K562 (cell line): ENCODE data around the gene SLC4A9. TPM values are rescaled to one million over a fixed set of nuclear protein-coding genes. Genes with fewer than 3 reads are reported as not detected.

Experiments used
- ATAC-seq: fragments of 200-7000 bp; cut with Tn5 transposase; 3 replicates; pipeline ENCODE4 v1.9.1; 2020; ENCODE audit warnings: moderate library complexity
- BruUV-seq: library from RNA; stranded (reverse); fragments of 400-500 nt; replicated peaks from 2 replicates; lab custom pipeline; 2021; lab: Mats Ljungman, UMichigan
- CTCF ChIA-PET: fragments of 300-600 bp; formaldehyde crosslinking; extraction: SDS; loops from one replicate; lab custom pipeline; 2021; ENCODE audit warnings: low intra/inter-chr PET ratio; lab: Yijun Ruan, JAX
- POLR2A ChIA-PET: fragments of 300-600, 350-650 bp; sonication (Branson Sonifier 250); formaldehyde crosslinking; extraction: SDS; loops from one replicate; lab custom pipeline; 2021; ENCODE audit warnings: antibody characterized with exemption, inconsistent platforms; lab: Yijun Ruan, JAX
- DNase-seq, 4 experiments: peaks; one replicate each; pipeline versions ENCODE4 v3.0.0 to v3.0.0-alpha.2; 2011 to 2018; ENCODE audit warnings: low spot score in 3 of 4, mixed read lengths in 3 of 4; ENCODE audit errors: extremely low read depth in 1 of 4
- FAIRE-seq: peaks from 2 replicates; lab custom pipeline; 2011; peaks lifted over from hg19 to GRCh38; lab: Jason Lieb, UNC
- H2AFZ ChIP-seq: 2 replicates; pipeline ENCODE4 v1.6.0; 2011; ENCODE audit warnings: low read depth, low read length, control low read depth, inconsistent platforms
- H3K27ac ChIP-seq: fragments of 200-600 bp; 3 replicates; pipeline ENCODE4 v1.8.0; 2011; ENCODE audit warnings: low read depth, mild to moderate bottlenecking, control low read depth, inconsistent platforms, low read length, moderate library complexity, mixed read lengths; ENCODE audit errors: extremely low read depth
- H3K27me3 ChIP-seq, 2 experiments: fragments of 300-600 bp in 1 of 2; 2 replicates in 1 of 2; 3 replicates in 1 of 2; pipeline versions ENCODE4 v1.6.0 to v1.8.0; 2011; ENCODE audit warnings: inconsistent platforms in 2 of 2, low read length in 2 of 2, mild to moderate bottlenecking in 1 of 2, mixed read lengths in 1 of 2, moderate library complexity in 1 of 2; ENCODE audit not compliant: control insufficient read depth in 2 of 2, insufficient read depth in 2 of 2
- H3K36me3 ChIP-seq: fragments of 300-600 bp; 3 replicates; pipeline ENCODE4 v1.8.0; 2011; ENCODE audit warnings: mild to moderate bottlenecking, low read length, inconsistent platforms; ENCODE audit not compliant: control insufficient read depth, insufficient read depth
- H3K4me1 ChIP-seq, 2 experiments: fragments of 200-600 bp in 1 of 2; replicated peaks in 1 of 2; 2 replicates in 1 of 2; 3 replicates in 1 of 2; pipeline versions ENCODE4 v1.5.1 to v1.8.0; 2011; ENCODE audit warnings: inconsistent platforms in 2 of 2, low read length in 2 of 2, mild to moderate bottlenecking in 1 of 2, mixed read lengths in 1 of 2, moderate library complexity in 1 of 2; ENCODE audit not compliant: control insufficient read depth in 2 of 2, insufficient read depth in 2 of 2
- H3K4me2 ChIP-seq: 2 replicates; pipeline ENCODE4 v1.6.1; 2011; ENCODE audit warnings: low read length, control low read depth, inconsistent platforms, mixed read lengths; ENCODE audit not compliant: insufficient read depth
- H3K4me3 ChIP-seq: fragments of 200-600 bp; sonication (generic), shearing (Covaris generic); 2 replicates; pipeline ENCODE4 v1.5.1; 2016; ENCODE audit warnings: control low read depth, inconsistent platforms
- H3K79me2 ChIP-seq: fragments of 200-600 bp; 3 replicates; pipeline ENCODE4 v1.8.0; 2011; ENCODE audit warnings: low read length, inconsistent platforms; ENCODE audit not compliant: control insufficient read depth, insufficient read depth
- H3K9ac ChIP-seq, 2 experiments: 2 replicates each; pipeline versions ENCODE4 v1.6.0 to v1.6.1; 2011; ENCODE audit warnings: low read depth in 2 of 2, low read length in 2 of 2, control low read depth in 1 of 2, inconsistent platforms in 1 of 2, mild to moderate bottlenecking in 1 of 2, mixed read lengths in 1 of 2; ENCODE audit not compliant: insufficient read depth in 1 of 2
- H3K9me1 ChIP-seq: one replicate; pipeline ENCODE4 v1.6.0; 2011; ENCODE audit warnings: inconsistent platforms, mild to moderate bottlenecking, low read length, moderate library complexity; ENCODE audit not compliant: control insufficient read depth, insufficient read depth
- H3K9me3 ChIP-seq: replicated peaks from 2 replicates; pipeline ENCODE4 v1.5.1; 2011; ENCODE audit warnings: low read depth, low read length, inconsistent platforms; ENCODE audit not compliant: control insufficient read depth, insufficient read depth
- H4K20me1 ChIP-seq: replicated peaks from 2 replicates; pipeline ENCODE4 v1.6.1; 2011; ENCODE audit warnings: low read length, inconsistent platforms, mixed read lengths; ENCODE audit not compliant: control insufficient read depth, insufficient read depth
- ARID1B ChIP-seq: fragments of 450-650 bp; IDR thresholded peaks from 2 replicates; pipeline ENCODE4 v1.6.1; 2016; ENCODE audit warnings: antibody characterized with exemption, mild to moderate bottlenecking, inconsistent platforms
- ARID2 ChIP-seq: fragments of 450-650 bp; IDR thresholded peaks from 2 replicates; pipeline ENCODE4 v1.6.1; 2017; ENCODE audit warnings: antibody characterized with exemption, mild to moderate bottlenecking
- BRD9 ChIP-seq: fragments of 450-650 bp; IDR thresholded peaks from 2 replicates; pipeline ENCODE4 v1.6.1; 2018; ENCODE audit warnings: low read depth; ENCODE audit not compliant: partially characterized antibody
- EGR1 ChIP-seq: fragments of 450-650 bp; conservative IDR thresholded peaks from 2 replicates; pipeline ENCODE4 v1.6.1; 2017; ENCODE audit warnings: mild to moderate bottlenecking
- GABPA ChIP-seq: fragments of 200-800 bp; sonication (Bioruptor generic); conservative IDR thresholded peaks from 2 replicates; pipeline ENCODE4 v1.6.1; 2016; ENCODE audit warnings: low read depth, missing genetic modification characterization, missing compliant biosample characterization
- JUND ChIP-seq, 2 experiments: IDR thresholded peaks; 2 replicates in 1 of 2; 3 replicates in 1 of 2; pipeline ENCODE4 v1.6.1; 2011; ENCODE audit warnings: borderline replicate concordance in 2 of 2, low read depth in 2 of 2, low read length in 2 of 2, improper control_type of control experiment in 1 of 2, missing biosample characterization in 1 of 2, missing genetic modification characterization in 1 of 2, missing genetic modification reagents in 1 of 2
- LARP7 ChIP-seq: fragments of 450-650 bp; IDR thresholded peaks from 2 replicates; pipeline ENCODE4 v1.6.1; 2016
- NCOR1 ChIP-seq: fragments of 450-650 bp; IDR thresholded peaks from 2 replicates; pipeline ENCODE4 v1.6.1; 2016; ENCODE audit warnings: mild to moderate bottlenecking, moderate library complexity
- POU5F1 ChIP-seq: fragments of 150-350 bp; IDR thresholded peaks from 2 replicates; pipeline ENCODE4 v1.6.1; 2014; ENCODE audit warnings: borderline replicate concordance, low read length, low read depth, mild to moderate bottlenecking; ENCODE audit not compliant: partially characterized antibody
- RUNX1 ChIP-seq: sonication (generic); IDR thresholded peaks from 2 replicates; pipeline ENCODE4 v1.6.1; 2016; ENCODE audit warnings: antibody characterized with exemption, low read depth
- SMARCA4 ChIP-seq: fragments of 450-650 bp; IDR thresholded peaks from 2 replicates; pipeline ENCODE4 v1.6.1; 2016
- TBP ChIP-seq: optimal IDR thresholded peaks from 2 replicates; pipeline ENCODE3; 2011; ENCODE audit warnings: low read depth, low read length, improper control_type of control experiment
- TCF3 ChIP-seq: sonication (generic); formaldehyde crosslinking; IDR thresholded peaks from 2 replicates; pipeline ENCODE4 v1.4.0; 2020; ENCODE audit warnings: mild to moderate bottlenecking, missing genetic modification reagents
- XRCC3 ChIP-seq: fragments of 450-650 bp; IDR thresholded peaks from 2 replicates; pipeline ENCODE4 v1.6.1; 2017; ENCODE audit warnings: mild to moderate bottlenecking, moderate library complexity
- YBX1 ChIP-seq: fragments of 450-650 bp; IDR thresholded peaks from 2 replicates; pipeline ENCODE4 v1.7.1; 2016; ENCODE audit warnings: mild to moderate bottlenecking
- ZKSCAN1 ChIP-seq: fragments of 150-350 bp; IDR thresholded peaks from 2 replicates; pipeline ENCODE4 v1.6.1; 2016; ENCODE audit warnings: low read depth, low read length
- ZKSCAN8 ChIP-seq: fragments of 200-800 bp; sonication (Bioruptor generic); IDR thresholded peaks from 2 replicates; pipeline ENCODE4 v1.6.1; 2016; ENCODE audit warnings: missing genetic modification characterization, missing compliant biosample characterization
- ZNF324 ChIP-seq: fragments of 250-450 bp; sonication (Bioruptor Pico); IDR thresholded peaks from 2 replicates; pipeline ENCODE4 v1.4.0; 2020; ENCODE audit warnings: mild to moderate bottlenecking
- ZNF583 ChIP-seq: fragments of 250-450 bp; sonication (Bioruptor Pico); IDR thresholded peaks from 2 replicates; pipeline ENCODE4 v1.4.0; 2020
- ZNF586 ChIP-seq: fragments of 450-650 bp; formaldehyde crosslinking; conservative IDR thresholded peaks from 2 replicates; pipeline ENCODE4 v1.4.0; 2020; ENCODE audit warnings: mild to moderate bottlenecking, moderate library complexity
- WGBS: fragments of 100-300 bp; shearing (Covaris generic); methylation state at CpG from one replicate; pipeline ENCODE4 v1.1.6; 2016; ENCODE audit warnings: low coverage, mixed read lengths; ENCODE audit not compliant: insufficient coverage; ENCODE audit errors: missing lambda C conversion rate; 5-methylcytosine and 5-hydroxymethylcytosine counted together
- in situ Hi-C: fragments of 300-500 bp; cut with MboI; formaldehyde crosslinking; loops from 4 replicates; pipeline ENCODE4 v1.15.0; 2018; ENCODE audit warnings: inconsistent platforms, mixed read lengths
- intact Hi-C: fragments of 100-400 bp; cut with micrococcal nuclease; formaldehyde crosslinking; loops from 2 replicates; pipeline ENCODE4 v1.14.2; 2022
- polyA plus RNA-seq, 8 experiments: library from polyadenylated mRNA; depleted of rRNA in 4 of 8; stranded (reverse) in 5 of 8; unstranded in 3 of 8; fragments of >200 nt; fragmentation: Nextera tagmentation in 2 of 8; fragmentation: Illumina TruSeq in 1 of 8; extraction: Ambion mirVana in 2 of 8; extraction: Trizol in 1 of 8; gene quantifications; 2 replicates each; pipeline versions ENCODE4 v1.2.1 to v1.2.3, GENCODE V29; 2011 to 2014; ENCODE audit warnings: inconsistent platforms in 1 of 8, missing spikeins in 1 of 8
- total RNA-seq, 7 experiments: library from RNA; depleted of rRNA in 6 of 7; stranded (reverse); fragments of >200 nt in 6 of 7; fragmentation: Illumina TruSeq in 2 of 7; extraction: Trizol in 2 of 7; gene quantifications; 2 replicates each; pipeline versions ENCODE4 v1.2.1 to v1.2.3, GENCODE V29; 2011 to 2021; ENCODE audit warnings: low replicate concordance in 1 of 7
- TF ChIP-seq, protein P1 (sequence below): sonication (generic); formaldehyde crosslinking; IDR thresholded peaks from 2 replicates; pipeline ENCODE4 v1.8.0; 2023; ENCODE audit warnings: mild to moderate bottlenecking, missing genetic modification reagents

Gene SLC4A9
- total and polyA plus RNA-seq, 9 of the 15 experiments (the other 6 are each of a cell fraction or from before 2014, with no cell fraction given): 0.05 to 0.13 TPM; not detected in 7

DNA sequence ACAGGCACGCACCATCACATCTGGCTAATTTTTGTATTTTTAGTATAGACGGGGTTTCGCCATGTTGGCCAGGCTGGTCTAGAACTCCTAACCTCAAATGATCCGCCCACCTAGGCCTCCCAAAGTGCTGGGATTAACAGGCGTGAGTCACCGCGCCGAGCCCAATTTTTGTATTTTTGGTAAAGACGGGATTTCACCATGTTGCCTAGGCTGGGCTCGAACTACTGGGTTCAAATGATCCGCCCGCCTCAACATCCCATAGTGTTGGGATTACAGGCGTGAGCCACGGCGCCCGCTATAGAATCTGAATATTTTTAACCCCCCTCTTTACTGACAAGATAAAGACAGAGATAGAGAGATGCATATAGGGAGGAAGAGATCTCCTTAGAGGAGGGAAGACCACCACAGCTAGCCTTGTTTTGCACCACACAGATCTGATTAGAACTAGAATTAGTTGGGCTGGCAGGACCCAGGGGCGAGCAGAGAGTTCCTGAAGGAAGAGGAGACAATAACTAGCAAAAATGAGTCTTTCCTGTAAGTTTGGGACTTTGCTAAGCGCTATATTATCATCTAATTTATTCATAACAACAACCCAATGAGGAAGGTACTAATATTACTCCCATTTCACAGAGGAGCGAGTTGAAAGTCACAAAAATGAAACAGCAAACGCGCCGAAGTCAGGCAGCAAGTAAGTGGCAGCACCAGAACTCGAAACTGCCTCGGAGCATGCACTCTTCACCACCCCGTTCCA is 40.2 kb downstream of the SLC4A9 start:
- Histone ChIP-seq H3K4me3 (peak overlapping the region; percentile 59), H3K9me1 (no peaks in the 10 kb centered on the region), H3K27me3 (no peaks in the 10 kb centered on the region), H3K4me1 (peaks cover 12 to 18% of the 10 kb centered on the region in 2 experiments; a peak in 4 of 5 replicates), H3K9ac (peak overlapping the region; percentile 92 to 99), H3K79me2 (peaks cover 66% of the 10 kb centered on the region), H3K27ac (peak overlapping the region; percentile 95), H4K20me1 (peaks cover 31% of the 10 kb centered on the region), H3K36me3 (peaks cover 9% of the 10 kb centered on the region; the same call in 1 of the 3 replicates), H3K9me3 (no peaks in the 10 kb centered on the region), H2AFZ (peak overlapping the region; percentile 100), H3K4me2 (peak overlapping the region; percentile 98)
- under 1% methylated on average over 25 of the region's 25 CpGs for WGBS
- in situ Hi-C loops: no loop called here
- intact Hi-C loops: loop anchor here (2.0 to 5.0 kb wide), 5 partner anchors 157 to 319 kb away; partner anchors contain the start of genes SRA1, TMCO6 and WDR55
- no peak for ATAC-seq
- CTCF ChIA-PET: interaction anchor here (0.6 kb wide), 1 partner anchor 327 kb away, joined by 3 read pairs; no protein-coding TSS in a partner anchor
- peak; percentile 51 for FAIRE-seq
- BruUV-seq: TSS peak; percentile 76
- peak in 2 of 4 experiments; percentile 17 to 64 for DNase-seq
- POLR2A ChIA-PET: interaction anchor here (0.6 to 2.8 kb wide), 14 partner anchors 7 to 1269 kb away, joined by 3 to 18 read pairs (median 6); partner anchors contain the start of gene SRA1
- TF ChIP-seq, protein P1, sequence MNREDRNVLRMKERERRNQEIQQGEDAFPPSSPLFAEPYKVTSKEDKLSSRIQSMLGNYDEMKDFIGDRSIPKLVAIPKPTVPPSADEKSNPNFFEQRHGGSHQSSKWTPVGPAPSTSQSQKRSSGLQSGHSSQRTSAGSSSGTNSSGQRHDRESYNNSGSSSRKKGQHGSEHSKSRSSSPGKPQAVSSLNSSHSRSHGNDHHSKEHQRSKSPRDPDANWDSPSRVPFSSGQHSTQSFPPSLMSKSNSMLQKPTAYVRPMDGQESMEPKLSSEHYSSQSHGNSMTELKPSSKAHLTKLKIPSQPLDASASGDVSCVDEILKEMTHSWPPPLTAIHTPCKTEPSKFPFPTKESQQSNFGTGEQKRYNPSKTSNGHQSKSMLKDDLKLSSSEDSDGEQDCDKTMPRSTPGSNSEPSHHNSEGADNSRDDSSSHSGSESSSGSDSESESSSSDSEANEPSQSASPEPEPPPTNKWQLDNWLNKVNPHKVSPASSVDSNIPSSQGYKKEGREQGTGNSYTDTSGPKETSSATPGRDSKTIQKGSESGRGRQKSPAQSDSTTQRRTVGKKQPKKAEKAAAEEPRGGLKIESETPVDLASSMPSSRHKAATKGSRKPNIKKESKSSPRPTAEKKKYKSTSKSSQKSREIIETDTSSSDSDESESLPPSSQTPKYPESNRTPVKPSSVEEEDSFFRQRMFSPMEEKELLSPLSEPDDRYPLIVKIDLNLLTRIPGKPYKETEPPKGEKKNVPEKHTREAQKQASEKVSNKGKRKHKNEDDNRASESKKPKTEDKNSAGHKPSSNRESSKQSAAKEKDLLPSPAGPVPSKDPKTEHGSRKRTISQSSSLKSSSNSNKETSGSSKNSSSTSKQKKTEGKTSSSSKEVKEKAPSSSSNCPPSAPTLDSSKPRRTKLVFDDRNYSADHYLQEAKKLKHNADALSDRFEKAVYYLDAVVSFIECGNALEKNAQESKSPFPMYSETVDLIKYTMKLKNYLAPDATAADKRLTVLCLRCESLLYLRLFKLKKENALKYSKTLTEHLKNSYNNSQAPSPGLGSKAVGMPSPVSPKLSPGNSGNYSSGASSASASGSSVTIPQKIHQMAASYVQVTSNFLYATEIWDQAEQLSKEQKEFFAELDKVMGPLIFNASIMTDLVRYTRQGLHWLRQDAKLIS (CRISPR knock-in tag): peak; percentile 4; the same call in 1 of the 2 replicates
- TF ChIP-seq LARP7 (no peak), YBX1 (no peak), GABPA (tag) (no peak), XRCC3 (no peak), NCOR1 (no peak), RUNX1 (no peak), ZNF583 (CRISPR knock-in tag) (no peak), EGR1 (peak; percentile 93), ZKSCAN8 (no peak), TBP (peak; percentile 31), ZNF324 (CRISPR knock-in tag) (0 out of 2 replicates have a peak, but pooled peaks have one; percentile 46), TCF3 (CRISPR knock-in tag) (no peak), SMARCA4 (peak; percentile 49), BRD9 (peak; percentile 5), POU5F1 (no peak), ZNF586 (CRISPR knock-in tag) (no peak), JUND (IDR thresholded peaks at IDR 0.05; ENCODE audit: borderline replicate concordance, low read depth, low read length) (peak; percentile 70), JUND (tag; IDR thresholded peaks at IDR 0.05; ENCODE audit: borderline replicate concordance, low read depth, low read length) (no peak), ZKSCAN1 (no peak), ARID2 (0 out of 2 replicates have a peak, but pooled peaks have one; percentile 17), ARID1B (peak; percentile 38; the same call in 1 of the 2 replicates)
